ENCODE data around the gene GLIPR1L1.
"Not testable (repeated sequence)": the region's sequence is repeated elsewhere in the genome, so short reads cannot be mapped to it uniquely, and the experiment has no call there.

Gene GLIPR1L1

GRCh38 chr12:75334384-75335030 is at the start of gene GLIPR1L1:
Gene GLIPR1L1, plus strand, starts transcription at chr12:75334670. Its CDS starts 59 bp downstream, at chr12:75334729.
- peak; percentile 85 for DNase-seq (ENCODE audit: low read depth)

GRCh38 chr12:75288860-75289259 is 45.6 kb upstream of the GLIPR1L1 start:
- no peak for DNase-seq (ENCODE audit: low read depth)

- peak; percentile 3 for DNase-seq (ENCODE audit: low read depth)
Measured at GRCh38 chr12:75289753-75290152, 44.7 kb upstream of the GLIPR1L1 start.

GRCh38 chr12:75291014-75291413 is 43.5 kb upstream of the GLIPR1L1 start:
- DNase-seq (ENCODE audit: low read depth) = no peak

GRCh38 chr12:75294336-75294735 is 40.1 kb upstream of the GLIPR1L1 start:
- DNase-seq (ENCODE audit: low read depth) = no peak

GRCh38 chr12:75294797-75295196 is 39.7 kb upstream of the GLIPR1L1 start:
- DNase-seq (ENCODE audit: low read depth) = no peak

- no peak for DNase-seq (ENCODE audit: low read depth)
Measured at GRCh38 chr12:75302225-75302624, 32.2 kb upstream of the GLIPR1L1 start.

GRCh38 chr12:75302781-75303180 is 31.7 kb upstream of the GLIPR1L1 start:
- DNase-seq (ENCODE audit: low read depth) = no peak

GRCh38 chr12:75305412-75306332 is 28.8 kb upstream of the GLIPR1L1 start:
- DNase-seq (ENCODE audit: low read depth) = no peak

- no peak for DNase-seq (ENCODE audit: low read depth)
Measured at GRCh38 chr12:75308279-75308678, 26.2 kb upstream of the GLIPR1L1 start.

GRCh38 chr12:75311369-75311768 is 23.1 kb upstream of the GLIPR1L1 start:
- no peak for DNase-seq (ENCODE audit: low read depth)

GRCh38 chr12:75315518-75315917 is 19.0 kb upstream of the GLIPR1L1 start:
- DNase-seq (ENCODE audit: low read depth) = peak; percentile 24

GRCh38 chr12:75317784-75318183 is 16.7 kb upstream of the GLIPR1L1 start:
- DNase-seq (ENCODE audit: low read depth) = no peak

GRCh38 chr12:75322464-75322863 is 12.0 kb upstream of the GLIPR1L1 start:
- no peak for DNase-seq (ENCODE audit: low read depth)

- DNase-seq (ENCODE audit: low read depth) = no peak
Measured at GRCh38 chr12:75323663-75324062, 10.8 kb upstream of the GLIPR1L1 start.

GRCh38 chr12:75327642-75328041 is 6.8 kb upstream of the GLIPR1L1 start:
- DNase-seq (ENCODE audit: low read depth) = no peak

GRCh38 chr12:75329918-75330826 is 4.3 kb upstream of the GLIPR1L1 start, which contains the start of gene CAPS2:
Gene CAPS2, minus strand, starts transcription at chr12:75330324. Its CDS starts 3,826 bp downstream, at chr12:75326498.
- peak; percentile 67 for DNase-seq (ENCODE audit: low read depth)

GRCh38 chr12:75337905-75338304 is 3.4 kb downstream of the GLIPR1L1 start:
- DNase-seq (ENCODE audit: low read depth) = no peak

GRCh38 chr12:75341873-75342272 is 7.4 kb downstream of the GLIPR1L1 start:
- no peak for DNase-seq (ENCODE audit: low read depth)

GRCh38 chr12:75345531-75345930 is 11.1 kb downstream of the GLIPR1L1 start:
- DNase-seq (ENCODE audit: low read depth) = no peak

GRCh38 chr12:75346215-75346614 is 11.7 kb downstream of the GLIPR1L1 start:
- not testable (repeated sequence) for DNase-seq (ENCODE audit: low read depth)

GRCh38 chr12:75349946-75350345 is 15.5 kb downstream of the GLIPR1L1 start:
- DNase-seq (ENCODE audit: low read depth) = no peak

All from GM04504 (cell line).